ENCODE measurements around the gene MAF. TPM values are rescaled to one million over a fixed set of nuclear protein-coding genes. Genes with fewer than 3 reads are reported as not detected.
A peak's percentile ranks its signal among the peaks of the same experiment; 100 is the strongest.

MAF gene
- total RNA-seq, 1 donor from 2014 or later, result 7.3 TPM

DNA sequence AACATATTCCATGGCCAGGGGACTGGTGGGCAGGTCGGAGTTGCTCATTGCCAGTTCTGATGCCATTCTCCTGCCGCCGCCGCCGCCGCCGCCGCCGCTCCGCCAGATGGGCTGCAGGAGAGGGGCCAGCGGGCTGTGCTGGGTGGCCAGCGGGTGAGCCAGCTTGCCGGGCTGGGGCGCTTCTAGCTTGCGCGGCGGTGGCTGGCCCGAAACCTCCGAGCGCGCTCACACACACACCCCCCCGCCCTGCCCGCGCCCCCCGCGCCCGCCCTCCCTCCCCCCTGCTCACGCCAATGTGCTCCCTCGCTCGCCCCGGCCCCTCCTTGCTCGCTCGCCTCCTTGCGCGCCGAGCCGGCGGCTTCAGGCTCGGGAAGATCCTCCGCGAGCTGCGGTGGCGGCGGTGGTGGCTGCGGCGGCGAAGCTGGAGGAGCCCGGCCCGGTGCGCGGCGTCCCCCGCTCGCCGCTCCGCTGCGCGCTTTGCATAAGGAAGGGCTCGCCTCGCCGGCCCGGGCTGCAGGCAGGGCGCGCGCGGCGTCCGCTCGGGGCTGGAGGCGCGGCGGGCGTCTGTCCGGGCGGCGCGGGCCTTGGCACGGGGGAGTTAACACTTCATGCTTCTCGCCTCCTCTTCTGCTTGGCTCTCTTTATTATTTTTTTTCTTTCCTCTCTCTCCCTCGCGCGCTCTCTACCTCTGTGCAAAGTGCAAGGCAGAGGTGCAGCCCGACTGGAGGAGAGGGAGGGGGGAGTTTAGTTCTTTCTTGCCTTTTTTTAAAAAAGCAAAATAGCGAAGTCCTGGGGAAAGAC, 500 bp downstream of the MAF start:
- no peak for DNase-seq (ENCODE audit: low read depth)
- H3K4me3 ChIP-seq (ENCODE audit: low read depth, low read length), result peak overlapping the region; percentile 82
- TF ChIP-seq, protein P1, sequence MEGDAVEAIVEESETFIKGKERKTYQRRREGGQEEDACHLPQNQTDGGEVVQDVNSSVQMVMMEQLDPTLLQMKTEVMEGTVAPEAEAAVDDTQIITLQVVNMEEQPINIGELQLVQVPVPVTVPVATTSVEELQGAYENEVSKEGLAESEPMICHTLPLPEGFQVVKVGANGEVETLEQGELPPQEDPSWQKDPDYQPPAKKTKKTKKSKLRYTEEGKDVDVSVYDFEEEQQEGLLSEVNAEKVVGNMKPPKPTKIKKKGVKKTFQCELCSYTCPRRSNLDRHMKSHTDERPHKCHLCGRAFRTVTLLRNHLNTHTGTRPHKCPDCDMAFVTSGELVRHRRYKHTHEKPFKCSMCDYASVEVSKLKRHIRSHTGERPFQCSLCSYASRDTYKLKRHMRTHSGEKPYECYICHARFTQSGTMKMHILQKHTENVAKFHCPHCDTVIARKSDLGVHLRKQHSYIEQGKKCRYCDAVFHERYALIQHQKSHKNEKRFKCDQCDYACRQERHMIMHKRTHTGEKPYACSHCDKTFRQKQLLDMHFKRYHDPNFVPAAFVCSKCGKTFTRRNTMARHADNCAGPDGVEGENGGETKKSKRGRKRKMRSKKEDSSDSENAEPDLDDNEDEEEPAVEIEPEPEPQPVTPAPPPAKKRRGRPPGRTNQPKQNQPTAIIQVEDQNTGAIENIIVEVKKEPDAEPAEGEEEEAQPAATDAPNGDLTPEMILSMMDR (conservative IDR thresholded peaks at IDR 0.05; ENCODE audit: low read depth, low read length), result no peak

DNA sequence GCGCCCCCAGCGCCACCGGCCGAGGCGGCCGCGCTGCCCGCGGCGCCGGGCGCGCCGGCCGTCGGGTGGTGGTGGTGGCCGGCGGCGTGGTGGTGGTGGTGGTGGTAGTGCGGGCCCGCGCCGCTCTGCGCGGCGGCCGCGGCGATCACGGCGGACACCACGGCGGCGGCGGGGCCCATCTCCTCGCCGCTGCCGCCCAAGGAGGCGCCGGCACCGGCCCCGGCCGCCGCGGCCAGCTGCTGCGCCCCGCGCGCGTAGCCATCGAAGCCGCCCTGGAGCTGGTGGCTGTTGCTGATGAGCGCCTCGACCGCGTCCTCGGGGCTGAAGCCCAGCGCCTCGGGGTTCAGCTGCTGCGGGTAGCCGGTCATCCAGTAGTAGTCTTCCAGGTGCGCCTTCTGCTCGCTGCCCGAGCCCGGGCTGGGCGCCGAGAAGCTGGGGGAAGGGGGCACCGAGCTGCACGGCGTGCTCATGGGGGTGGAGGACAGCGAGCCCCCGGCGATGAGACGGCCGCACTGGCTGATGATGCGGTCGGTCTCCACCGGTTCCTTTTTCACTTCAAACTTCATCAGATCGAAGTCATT, 1.2 kb downstream of the MAF start:
- peak overlapping the region; percentile 82 for H3K4me3 ChIP-seq (ENCODE audit: low read depth, low read length)

DNA sequence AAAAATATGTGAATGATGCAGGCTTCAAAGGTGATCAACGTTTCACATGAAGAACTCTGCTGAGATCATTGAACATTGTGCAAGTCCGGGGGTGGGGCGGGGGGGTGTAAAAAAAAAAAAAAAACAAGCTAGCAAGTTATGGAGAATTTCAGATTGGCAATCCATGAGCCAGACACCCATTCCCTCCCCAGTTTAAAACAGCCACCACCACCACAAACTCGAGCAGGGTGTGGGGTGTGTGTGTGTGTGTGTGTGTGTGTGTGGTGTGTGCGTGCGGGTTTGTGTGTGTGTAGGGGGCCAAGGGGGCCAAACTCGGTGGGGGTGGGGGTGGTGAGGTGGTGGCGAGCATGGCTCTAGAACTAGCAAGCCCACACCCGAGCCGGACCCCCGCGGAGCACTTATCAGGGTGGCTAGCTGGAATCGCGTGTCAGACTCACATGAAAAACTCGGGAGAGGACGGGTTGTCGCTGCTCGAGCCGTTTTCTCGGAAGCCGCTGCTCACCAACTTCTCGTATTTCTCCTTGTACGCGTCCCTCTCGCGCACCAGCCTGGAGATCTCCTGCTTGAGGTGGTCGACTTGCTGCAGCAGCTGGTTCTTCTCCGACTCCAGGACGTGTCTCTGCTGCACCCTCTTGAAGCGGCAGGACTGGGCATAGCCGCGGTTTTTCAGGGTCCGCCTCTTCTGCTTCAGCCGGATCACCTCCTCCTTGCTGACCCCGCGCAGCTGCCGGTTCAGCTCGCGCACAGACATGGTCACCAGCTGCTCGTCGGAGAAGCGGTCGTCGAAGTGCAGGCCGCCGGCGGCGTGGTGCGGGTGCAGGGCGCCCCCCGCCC, 2.0 kb downstream of the MAF start:
- TF ChIP-seq, protein P1 (conservative IDR thresholded peaks at IDR 0.05; ENCODE audit: low read depth, low read length), result peak; percentile 18
- DNase-seq (ENCODE audit: low read depth), result no peak
- H3K4me3 ChIP-seq (ENCODE audit: low read depth, low read length), result peak overlapping the region; percentile 77

More for the DNA sequence above, 1.2 kb downstream of the MAF start:
- no peak for DNase-seq (ENCODE audit: low read depth)
- TF ChIP-seq, protein P1 (conservative IDR thresholded peaks at IDR 0.05; ENCODE audit: low read depth, low read length), result no peak

DNA sequence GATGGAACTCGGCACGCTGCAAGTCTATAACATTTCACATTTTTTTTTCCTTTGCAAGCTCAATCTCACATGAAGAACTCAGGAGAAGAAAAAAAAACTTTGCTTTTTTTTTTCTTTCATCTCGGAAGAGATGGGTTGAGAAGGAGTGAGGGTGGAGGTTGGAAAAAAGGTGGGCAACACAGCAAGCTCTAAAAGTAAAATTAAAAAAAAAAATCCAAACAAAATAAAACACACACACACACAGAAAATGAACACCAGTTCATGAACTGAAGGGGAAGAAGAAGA, 2.5 kb downstream of the MAF start:
- TF ChIP-seq, protein P1 (conservative IDR thresholded peaks at IDR 0.05; ENCODE audit: low read depth, low read length), result no peak
- DNase-seq (ENCODE audit: low read depth), result no peak
- peak overlapping the region; percentile 77 for H3K4me3 ChIP-seq (ENCODE audit: low read depth, low read length)

DNA sequence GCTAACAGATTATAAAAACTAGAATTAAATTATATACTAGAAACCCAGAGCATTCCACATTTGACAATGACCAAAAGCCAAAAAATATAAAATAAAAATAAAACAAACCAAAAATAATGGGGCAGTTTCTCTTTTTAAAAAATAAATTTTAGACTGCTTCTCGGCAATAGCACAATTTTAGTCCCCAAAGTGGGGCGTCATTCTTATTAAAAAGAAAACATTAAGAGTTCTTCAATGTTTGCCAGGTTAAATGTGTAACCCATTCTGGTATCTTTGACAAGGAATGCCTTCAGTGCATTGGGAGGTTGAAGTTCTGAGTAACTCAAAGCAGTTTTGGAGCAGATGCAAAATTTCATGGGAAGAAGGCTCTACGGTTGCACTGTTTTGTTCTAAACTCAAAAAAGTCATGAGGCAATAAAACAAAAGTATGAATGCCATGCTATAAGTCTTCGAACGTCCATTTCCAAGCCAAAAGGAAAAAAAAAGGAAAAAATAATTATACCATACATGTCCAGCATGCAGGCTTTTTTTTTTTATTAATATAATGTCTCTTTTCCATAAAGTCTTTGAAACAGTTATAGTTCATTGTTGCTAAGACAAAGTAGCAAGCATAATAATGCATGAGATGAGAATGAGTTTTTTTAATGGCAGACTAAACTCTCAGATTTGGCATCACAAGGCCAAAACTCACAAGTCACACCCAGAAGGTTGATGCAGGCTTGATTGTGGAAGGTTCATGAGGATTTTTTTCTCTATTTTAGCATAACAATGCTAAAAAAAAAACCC, 3.1 kb downstream of the MAF start:
- DNase-seq (ENCODE audit: low read depth), result no peak
- H3K4me3 ChIP-seq (ENCODE audit: low read depth, low read length), result peak overlapping the region; percentile 77
- TF ChIP-seq, protein P1 (conservative IDR thresholded peaks at IDR 0.05; ENCODE audit: low read depth, low read length), result no peak

DNA sequence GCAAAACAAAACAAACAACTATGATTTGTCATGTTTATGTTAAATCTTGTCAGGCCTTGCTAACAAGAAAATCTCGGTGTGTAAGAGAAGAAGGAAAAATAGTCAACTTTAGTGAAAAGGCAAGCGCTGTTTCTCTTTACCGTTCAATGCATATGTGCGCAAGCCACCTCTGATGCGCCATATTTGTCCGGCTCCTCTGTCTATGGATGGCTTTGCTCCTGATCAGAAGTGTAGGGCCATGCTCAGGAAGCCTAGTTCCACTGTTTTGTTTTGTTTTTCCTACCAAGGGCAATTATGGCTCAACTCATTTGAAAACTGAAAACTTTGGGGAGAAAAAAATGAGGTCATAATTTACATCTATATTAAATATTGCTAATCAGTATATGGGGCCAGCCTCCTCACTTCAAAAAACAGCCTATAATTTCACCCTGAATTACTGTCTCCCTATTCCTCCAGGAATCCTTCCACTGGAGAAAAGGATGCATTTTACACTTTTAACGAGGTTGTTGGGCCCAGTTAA, 4.5 kb downstream of the MAF start:
- TF ChIP-seq, protein P1 (conservative IDR thresholded peaks at IDR 0.05; ENCODE audit: low read depth, low read length), result no peak
- H3K4me3 ChIP-seq (ENCODE audit: low read depth, low read length), result peak overlapping the region; percentile 77
- DNase-seq (ENCODE audit: low read depth), result no peak
